Left colon (tissue), 2 donors: Measurements from ENCODE around the gene APH1A. TPM values are rescaled to one million over a fixed set of nuclear protein-coding genes. Genes with fewer than 3 reads are reported as not detected.
A peak's percentile ranks its signal among the peaks of the same experiment; 100 is the strongest.
"Not testable (repeated sequence)": the region's sequence is repeated elsewhere in the genome, so short reads cannot be mapped to it uniquely, and the experiment has no call there.

Experiments used
- ATAC-seq: fragments of 200-7000 bp; cut with Tn5 transposase; one replicate; pipeline ENCODE4 v1.9.1; 2020; ENCODE audit warnings: mild to moderate bottlenecking, moderate library complexity
- DNase-seq, 2 donors: peaks; one replicate each; pipeline ENCODE4 v3.0.0-alpha.2; 2020
- intact Hi-C, 2 donors: fragments of 100-400 bp; cut with DNase I in 1 of 2; cut with micrococcal nuclease in 1 of 2; formaldehyde crosslinking; loops; one replicate each; pipeline versions ENCODE4 v1.11.2 to v1.14.0; 2022; cut with DNase I, micrococcal nuclease
- long read RNA-seq: library from polyadenylated mRNA; unstranded; transcript quantifications from one replicate; pipeline ENCODE4 v2.0.0, GENCODE V29; 2021
- total RNA-seq, 2 donors: library from RNA; stranded (reverse); fragmentation: NEBNext Ultra II Directional; extraction: Animal tissue kit (Norgen Biotek cat#: 25700); gene quantifications; one replicate each; pipeline ENCODE4 v1.2.1, GENCODE V29; 2021
- donor health status: DM: no; HTN: no; CAD: no.
- donor health status: DM: yes; HTN: yes; CAD: no.

The APH1A gene
- total RNA-seq, result 100 to 1,000 TPM; 194 to 199 TPM
- long read RNA-seq, transcript APH1A-203 (7 exons, 1,713 nt), result minor isoform, 8 of 62 reads
- long read RNA-seq, transcript APH1A-202 (6 exons, 2,353 nt), result major isoform, 21 of 62 reads
- long read RNA-seq, partial matches to known transcripts, result 9 of 62 reads
- long read RNA-seq, other reads (novel, unspliced or antisense), result 20 of 62 reads

DNA sequence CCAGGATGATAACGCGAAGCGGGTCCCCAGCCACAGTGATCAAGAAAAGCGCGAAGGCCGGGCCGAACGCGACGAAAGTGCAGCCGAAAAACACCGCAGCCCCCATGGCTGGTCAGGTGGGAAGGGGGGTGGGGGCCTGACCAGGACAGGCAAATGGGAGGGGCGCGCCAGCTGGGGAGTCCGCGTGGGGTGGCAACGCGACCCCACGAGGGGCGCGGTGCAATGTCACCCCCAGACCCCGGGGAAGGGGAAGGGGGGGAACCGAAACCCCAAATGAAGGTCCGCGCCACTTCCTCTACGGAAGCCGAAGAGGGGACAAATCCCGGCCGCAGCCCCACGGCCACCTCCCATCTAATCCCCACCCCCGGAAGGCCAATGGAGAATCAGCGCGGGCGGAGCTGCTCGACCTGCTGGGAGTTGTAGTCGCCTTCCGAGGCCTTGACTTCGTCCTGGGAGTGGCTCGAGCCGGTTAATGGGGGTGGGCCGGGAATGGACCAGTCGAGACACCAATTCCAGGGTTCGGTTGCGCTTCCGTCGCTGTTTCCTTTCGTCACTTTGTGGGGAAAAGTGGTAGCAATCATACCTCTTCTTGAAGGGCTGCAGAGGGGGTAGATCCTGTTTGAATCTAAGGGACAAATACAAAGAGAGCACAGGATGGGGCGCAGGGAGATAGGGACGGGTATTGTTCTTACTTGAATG lies at the start of gene APH1A:
TSS of gene APH1A (minus strand) at position 312 of the 699 bp plus-strand sequence. CDS start at position 106, 206 bp downstream.
- peak; percentile 95 to 99 for DNase-seq
- ATAC-seq, result peak; percentile 97
- intact Hi-C loops, result no loop called here

DNA sequence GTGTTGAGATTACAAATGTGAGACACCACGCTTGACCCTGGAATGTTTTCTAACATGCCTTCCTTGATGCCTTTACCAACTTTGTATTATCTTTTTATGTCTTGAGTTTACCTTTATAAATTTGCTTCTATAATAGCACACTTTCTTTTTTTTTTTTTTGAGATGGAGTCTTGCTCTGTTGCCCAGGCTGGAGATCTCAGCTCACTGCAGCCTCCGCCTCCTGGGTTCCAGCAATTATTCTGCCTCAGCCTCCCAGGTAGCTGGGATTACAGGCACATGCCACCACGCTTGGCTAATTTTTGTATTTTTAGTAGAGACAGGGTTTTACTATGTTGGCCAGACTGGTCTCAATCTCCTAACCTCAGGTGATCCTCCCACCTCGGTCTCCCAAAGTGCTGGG lies 45.9 kb upstream of the APH1A start:
- intact Hi-C loops, ATAC-seq, DNase-seq: not testable (repeated sequence)

DNA sequence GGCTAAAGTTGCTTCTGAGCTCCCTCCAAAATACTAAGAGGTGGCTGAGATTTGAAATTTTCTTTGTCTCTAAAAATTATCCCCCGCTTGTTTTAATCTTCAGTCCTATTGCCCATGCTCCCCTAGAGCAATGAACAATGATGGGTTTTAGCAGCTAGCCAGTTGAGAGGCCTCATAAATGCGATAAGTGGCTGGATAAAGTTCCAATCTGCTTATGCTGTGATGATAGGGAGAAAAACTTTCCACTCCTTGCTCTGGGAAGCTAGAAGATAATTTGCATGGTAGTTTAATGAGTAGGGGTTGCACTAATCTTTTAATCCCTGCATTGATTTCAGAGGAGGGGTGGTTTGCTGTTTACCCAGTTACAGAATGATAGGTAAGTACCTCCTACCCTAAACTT lies 42.9 kb upstream of the APH1A start:
- DNase-seq, result no peak
- intact Hi-C loops, result no loop called here
- ATAC-seq, result no peak

DNA sequence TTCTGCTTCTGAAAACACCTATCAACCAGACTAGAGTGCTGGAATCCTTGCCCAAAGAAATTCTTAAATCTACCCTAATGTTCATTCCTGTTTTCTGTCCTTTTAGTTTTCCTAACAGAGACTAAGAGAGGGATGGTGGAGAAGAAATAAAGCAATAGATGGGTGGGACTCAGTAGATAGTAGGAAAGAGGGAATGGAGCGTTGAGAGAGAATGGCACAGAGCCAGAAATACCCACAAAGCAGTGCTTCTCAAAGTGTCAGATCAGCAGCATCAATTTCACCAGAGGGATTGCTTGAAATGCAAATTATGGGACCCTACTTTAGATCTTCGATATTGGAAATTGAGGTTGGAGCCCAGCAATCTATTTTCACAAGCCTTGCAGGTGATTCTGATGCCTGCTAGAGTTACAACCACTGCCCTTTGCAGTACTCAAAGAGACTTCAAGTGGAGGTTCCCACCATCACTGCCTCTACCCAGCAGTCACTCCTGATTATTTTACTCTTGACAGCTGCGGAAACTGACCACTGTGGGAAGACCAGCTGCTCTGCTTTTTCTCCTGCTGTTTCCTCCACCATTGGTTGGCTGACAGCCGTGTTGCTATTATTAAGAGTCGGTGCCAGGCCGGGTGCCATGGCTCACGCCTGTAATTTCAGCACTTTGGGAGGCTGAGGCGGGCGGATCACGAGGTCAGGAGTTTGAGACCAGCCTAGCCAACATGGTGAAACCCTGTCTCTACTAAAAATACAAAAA lies 41.1 kb upstream of the APH1A start:
- DNase-seq (no peak), ATAC-seq (no peak)
- intact Hi-C loops, result no loop called here

DNA sequence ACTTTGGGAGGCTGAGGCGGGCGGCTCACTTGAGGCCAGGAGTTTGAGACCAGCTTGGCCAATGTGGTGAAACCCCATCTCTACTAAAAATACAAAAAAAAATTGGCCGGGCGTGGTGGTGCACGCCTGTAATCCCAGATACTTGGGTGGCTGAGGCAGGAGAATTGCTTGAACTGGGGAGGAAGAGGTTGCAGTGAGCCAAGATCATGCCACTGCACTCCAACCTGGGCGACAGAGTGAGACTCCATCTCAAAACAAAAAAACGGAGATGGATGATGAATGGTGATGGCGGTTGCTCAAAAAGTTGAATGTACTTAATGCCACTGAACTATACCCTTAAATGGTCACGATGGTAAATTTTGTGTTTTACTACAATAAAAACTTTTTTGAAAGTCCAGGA lies 39.8 kb upstream of the APH1A start:
- ATAC-seq, DNase-seq, intact Hi-C loops: not testable (repeated sequence)

DNA sequence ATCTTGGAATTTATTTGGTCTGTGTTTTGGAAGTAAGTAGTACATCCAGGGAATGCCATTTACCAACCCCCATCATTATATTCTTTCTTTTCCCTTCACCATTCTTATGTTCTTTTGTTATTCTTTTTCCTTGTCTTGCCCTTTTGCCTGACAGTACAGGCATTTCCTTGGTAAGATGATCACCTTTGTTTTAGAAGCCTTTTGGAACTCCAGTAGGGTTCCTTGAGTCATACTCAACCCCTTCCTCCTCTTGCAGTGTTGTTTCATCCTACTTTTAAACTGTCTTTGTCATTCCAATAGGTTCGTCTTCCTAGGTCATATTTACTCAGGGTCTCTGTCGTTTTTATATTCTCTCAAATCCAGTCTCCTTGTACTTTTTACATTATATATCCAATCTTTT lies 34.1 kb upstream of the APH1A start:
- DNase-seq (no peak), ATAC-seq (no peak)
- intact Hi-C loops, result no loop called here

DNA sequence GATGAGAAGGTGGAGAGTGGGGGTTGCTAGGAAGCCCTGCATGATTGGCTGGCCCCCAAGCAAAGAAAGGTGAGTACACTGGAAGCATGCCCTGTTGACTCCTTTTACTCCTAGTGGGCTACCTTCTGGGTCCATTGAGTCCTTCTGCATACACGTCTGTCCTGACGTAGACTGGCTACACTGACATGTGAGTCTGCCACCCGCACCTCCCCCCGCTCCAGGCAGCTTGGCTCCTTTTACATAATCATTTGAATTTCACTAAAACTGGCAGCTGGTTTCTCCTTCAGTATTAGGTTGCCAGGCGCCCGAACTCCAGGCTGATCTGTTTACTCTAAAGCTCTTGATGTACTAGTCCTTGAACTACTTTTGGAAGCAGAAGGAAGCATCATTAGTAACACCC lies 33.5 kb upstream of the APH1A start:
- intact Hi-C loops, result no loop called here
- DNase-seq (no peak), ATAC-seq (no peak)

DNA sequence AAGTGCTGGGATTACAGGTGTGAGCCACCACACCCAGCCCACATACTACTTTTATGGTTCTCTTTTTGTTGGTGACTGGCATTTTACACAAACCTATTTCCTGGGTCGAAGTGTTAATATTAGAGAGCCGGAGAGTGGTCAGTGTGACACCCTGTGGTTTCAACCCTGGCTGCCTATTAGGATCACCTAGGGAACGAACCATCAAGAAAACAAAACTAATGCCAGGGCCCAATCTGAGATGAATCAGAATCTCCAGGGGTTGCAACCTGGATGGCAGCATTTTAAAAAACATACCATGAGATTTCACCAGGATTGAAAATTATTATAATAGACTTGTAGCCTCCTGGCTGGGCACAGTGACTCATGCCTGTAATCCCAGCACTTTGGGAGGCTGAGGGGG lies 30.9 kb upstream of the APH1A start:
- DNase-seq (no peak), ATAC-seq (no peak)
- intact Hi-C loops, result no loop called here

DNA sequence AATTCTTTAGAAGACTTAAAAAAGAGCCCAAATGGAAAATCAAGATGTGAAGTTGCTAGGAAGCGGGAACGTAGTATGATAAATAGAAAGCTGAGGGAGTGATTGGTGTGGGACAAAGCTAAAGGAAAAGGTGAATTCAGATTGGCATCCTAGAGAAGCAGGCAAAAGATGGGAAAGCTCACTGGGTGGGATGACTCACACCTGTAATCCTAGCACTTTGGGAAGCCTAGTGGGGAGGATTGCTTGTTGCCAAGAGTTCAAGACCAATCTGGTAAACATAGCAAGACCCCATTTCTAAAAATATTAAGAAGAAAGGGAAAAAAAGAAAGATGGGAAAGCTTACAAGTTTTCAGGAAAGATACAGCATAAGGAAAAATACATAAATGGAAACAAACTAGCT lies 26.7 kb upstream of the APH1A start:
- intact Hi-C loops, result no loop called here
- DNase-seq (no peak), ATAC-seq (no peak)

DNA sequence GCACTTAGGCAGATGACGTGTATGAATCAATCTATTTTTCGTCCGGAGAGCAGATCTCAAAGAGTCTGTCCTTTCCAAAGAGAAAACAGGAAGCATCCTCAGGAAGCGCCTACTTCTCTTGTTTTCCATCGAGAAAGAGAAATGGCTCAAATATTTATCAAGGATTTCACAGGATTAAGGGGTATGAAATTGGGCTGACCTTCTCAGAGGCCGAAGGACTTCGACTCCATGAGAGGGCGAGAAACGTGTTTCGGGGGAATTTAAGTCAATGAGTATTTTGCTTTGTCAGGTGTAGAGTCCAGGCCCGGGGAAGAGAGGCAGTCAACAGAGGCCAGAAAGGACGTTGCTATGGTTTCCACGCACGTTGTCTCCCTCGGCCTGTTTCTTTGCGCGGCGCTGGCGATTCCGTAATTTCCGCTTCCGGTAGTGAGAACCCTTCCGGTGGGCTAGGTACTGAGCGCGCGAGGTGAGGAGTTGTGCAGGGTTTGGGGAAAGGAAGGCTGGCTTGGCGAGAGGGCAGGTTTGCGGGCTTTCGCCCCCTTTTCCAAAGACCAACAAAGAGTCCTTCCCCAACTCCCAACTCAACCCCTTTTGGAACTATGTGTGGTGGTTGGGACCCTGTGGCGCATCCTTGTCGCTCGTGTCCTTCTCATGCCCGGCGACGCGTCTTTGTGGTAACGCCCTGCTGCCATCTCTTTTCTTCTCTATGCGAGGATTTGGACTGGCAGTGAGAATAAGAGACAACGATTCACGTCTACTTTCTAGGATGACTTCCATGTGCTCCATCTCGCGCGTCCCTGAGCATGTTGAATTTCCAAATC lies 24.8 kb upstream of the APH1A start, which contains the start of gene MRPS21:
TSS of gene MRPS21 (plus strand) at position 429 of the 821 bp plus-strand sequence. CDS start 506 bp downstream, outside the sequence.
- ATAC-seq (peak; percentile 99), DNase-seq (peak; percentile 87 to 90)
- intact Hi-C loops, result no loop called here

DNA sequence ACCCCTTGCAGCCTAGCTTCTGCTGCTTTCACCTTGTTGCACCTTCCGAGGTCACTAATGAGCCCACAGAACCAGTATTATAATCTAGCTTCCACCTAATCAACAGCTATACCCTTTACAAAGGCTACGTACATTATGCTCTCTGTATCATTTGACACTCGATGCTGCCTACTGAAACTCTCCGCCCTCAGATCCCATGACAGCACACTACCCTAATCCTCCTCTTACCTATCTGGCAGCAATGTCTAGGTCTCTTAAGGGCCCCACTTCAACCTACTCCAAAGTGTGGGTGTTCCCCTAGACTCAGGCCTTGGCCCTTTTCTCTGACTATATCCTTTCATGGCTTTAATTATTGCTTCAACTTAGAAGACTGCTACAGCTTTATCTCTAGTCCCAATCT lies 20.0 kb upstream of the APH1A start:
- ATAC-seq, result no peak
- no peak for DNase-seq
- intact Hi-C loops, result no loop called here

DNA sequence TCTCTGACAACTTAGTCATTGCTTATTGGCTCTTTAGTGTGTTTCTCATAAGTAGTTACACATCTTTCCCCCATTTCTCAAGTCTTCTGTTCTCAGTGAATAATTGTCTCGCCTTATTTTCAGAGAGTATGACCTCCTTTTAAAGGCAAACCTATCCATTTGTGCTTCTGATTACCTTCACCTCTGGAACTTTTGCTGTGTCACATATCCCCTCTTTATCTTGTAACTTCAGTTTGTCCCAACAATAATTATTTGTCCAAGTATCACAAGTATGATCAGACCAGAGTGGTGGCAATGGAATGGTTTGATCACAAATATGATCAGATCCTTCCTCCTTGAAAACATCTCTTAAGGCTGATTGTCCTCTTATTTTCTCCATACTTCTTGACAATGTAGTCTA lies 19.6 kb upstream of the APH1A start:
- ATAC-seq, result no peak
- intact Hi-C loops, result no loop called here
- DNase-seq, result no peak

DNA sequence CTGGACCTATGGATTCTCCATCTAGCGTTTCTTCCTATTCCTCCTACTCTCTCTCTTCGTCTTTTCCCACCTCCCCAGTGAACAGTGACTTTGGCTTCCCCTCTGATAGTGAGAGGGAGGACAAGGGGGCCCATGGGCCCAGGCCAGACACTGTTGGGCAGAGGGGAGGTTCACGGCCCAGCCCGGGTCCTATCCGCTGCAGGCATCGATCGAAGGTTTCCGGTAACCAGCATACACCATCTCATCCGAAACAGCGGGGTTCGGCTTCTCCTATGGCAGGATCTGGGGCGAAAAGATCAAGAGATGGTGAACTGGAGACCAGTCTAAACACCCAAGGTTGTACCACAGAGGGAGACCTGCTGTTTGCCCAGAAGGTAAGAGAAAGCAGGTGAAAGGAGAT lies 14.4 kb upstream of the APH1A start:
- DNase-seq (no peak), ATAC-seq (no peak)
- intact Hi-C loops, result no loop called here

DNA sequence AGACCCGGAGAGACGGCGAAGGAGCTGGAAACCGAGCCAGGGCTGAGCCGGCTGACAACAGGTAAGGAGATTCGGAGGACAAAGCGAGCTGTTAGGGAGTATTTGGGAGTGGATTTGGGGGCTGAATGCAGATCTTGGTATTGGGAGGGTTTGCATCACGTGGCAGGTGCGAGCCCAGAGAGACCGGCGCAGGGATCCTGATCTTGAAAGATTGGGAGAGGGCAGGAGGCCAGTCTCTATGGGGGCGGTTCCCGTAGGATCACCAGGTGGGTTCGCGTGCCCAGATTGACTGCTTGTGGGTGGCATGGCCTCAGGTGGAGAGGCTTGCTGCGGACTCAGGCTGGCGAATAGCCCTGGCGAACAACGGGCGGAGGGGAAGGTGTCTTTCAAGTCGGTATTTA lies 13.7 kb upstream of the APH1A start:
- peak in 1 of 2 donors; percentile 25 for DNase-seq
- intact Hi-C loops, result no loop called here
- no peak for ATAC-seq

DNA sequence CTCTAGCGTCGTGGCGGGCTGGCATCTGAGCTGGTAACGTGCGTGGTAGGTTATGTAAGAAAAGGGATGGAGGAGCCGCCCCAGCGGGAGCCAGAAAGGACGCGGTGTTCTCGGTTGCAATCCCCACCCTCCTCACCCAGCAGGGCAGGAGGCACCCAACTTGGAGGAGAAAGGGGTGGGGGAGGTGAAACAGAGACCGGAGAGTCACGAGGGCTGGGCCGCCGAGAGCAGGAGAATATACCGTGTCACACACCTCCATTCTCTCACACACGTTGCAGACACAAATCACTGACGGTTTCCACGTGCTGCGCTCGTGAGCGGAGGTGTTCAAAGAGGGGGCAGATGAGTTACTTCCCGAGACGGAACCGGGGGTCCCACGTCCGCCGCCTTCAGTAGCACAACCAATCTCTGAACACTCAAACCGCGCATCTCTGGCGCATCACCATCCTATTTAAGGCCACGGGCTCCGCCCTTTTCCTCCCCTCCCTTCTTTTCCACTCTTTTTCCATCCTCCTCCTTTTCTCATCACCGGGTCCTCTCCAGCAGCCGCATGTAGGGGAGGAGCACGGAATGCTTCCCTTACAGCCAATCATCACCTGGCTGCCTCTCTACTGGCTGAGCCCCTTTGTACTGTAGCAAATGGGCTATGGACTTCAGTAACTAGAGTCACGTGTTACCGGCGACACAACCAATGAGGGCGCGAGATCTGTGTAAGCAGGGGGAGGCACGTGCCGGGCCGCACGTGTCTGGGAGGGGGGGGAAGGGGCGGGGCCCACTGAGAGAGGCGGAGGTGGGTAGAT lies 13.1 kb upstream of the APH1A start, which contains the start of gene CIART:
TSS of gene CIART (plus strand) at position 797 of the 800 bp plus-strand sequence. CDS start 714 bp downstream, outside the sequence.
- intact Hi-C loops, result no loop called here

DNA sequence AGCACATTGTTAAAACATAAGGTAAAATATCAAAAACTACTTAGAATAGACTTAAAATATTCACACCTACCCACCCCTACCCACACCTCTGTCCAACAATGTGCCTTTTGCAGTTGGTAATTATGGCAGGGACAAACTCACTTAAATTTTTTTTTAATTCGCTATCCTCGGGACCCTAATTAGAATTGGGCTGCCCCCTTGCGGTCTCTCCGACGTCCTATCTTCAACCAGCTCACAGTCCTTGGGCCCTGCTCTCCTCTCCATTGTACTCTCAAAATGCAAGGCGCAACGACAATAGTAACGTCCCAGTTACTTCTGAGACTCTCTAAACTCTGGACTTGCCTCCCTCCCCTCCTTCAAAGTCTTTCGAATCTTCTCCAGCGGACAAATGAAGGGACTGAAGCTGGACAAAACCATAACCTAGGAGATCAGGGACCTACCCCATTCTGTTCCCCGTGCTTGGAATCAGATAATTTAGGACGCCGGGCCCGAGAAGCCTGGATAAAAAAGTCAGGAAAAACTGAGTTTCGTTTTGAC lies 12.5 kb upstream of the APH1A start:
- intact Hi-C loops, result no loop called here
- ATAC-seq, result peak; percentile 73
- DNase-seq, result peak; percentile 67 to 86

More for the DNA sequence above, 13.1 kb upstream of the APH1A start, which contains the start of gene CIART:
- peak; percentile 75 to 95 for DNase-seq
- peak; percentile 75 for ATAC-seq

DNA sequence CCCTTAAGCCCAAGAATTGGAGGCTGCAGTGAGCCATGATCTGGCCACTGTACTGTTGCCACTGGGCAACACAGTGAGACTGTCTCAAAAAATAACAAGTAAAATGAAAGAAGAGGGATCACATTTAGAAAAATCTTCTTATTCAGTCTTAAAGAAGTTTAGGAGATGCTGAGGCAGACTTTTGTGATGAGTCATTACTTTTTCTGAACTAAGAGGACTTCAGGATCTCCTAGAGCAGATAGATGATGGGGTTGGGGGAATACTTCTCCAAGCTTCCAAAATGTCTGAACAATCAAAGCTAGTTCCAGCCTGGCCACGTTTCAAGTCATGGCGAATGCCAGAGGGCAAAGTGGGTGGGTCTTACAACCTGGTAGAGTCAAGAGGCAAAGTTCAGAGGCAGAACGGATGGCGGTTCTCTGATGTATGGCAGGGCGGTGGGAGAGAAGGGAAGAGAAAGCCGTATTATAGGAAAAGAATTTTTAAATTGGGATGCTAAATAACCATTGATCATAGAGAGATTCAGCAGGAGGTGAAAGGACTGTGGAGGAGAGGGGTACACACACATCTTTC lies 11.4 kb upstream of the APH1A start:
- DNase-seq (peak; percentile 69 to 81), ATAC-seq (peak; percentile 76)
- intact Hi-C loops, result no loop called here

DNA sequence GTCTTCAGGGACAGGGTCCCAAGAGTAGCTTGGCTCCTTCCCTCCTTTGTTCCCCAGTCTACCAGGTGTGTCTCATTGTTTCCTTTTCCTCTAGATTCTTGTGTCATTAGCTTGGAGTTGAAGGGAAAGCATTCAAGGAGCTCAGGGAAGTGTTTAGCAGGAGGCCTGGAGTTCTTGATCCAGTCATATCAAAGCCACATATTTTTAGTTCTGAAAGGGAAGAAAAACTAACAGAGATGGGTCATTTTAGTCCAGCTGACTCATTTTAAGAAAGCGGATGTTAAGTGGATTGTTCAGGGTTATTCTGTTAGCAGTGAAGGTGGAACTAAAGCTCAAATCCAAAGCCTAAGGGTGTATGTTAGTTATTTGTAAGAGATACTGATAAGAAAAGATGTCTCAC lies 4.5 kb upstream of the APH1A start:
- no peak for DNase-seq
- intact Hi-C loops, result no loop called here
- no peak for ATAC-seq
